Endothelial cell of umbilical vein (primary cell): ENCODE measurements around the gene ERFL.

ENCODE experiments used
- FOS ChIP-seq: IDR thresholded peaks from 2 replicates; pipeline ENCODE4 v1.6.1; 2011; ENCODE audit warnings: mild to moderate bottlenecking, low read length, moderate library complexity, borderline replicate concordance; ENCODE audit not compliant: insufficient read depth
- POLR2A ChIP-seq: IDR thresholded peaks from 2 replicates; pipeline ENCODE4 v1.6.1; 2012; ENCODE audit warnings: low read depth, mild to moderate bottlenecking, control low read depth, low read length
- TF ChIP-seq, protein P1 (sequence below), 2 donors: IDR thresholded peaks; 1 replicate in 1 of 2; 2 replicates in 1 of 2; pipeline ENCODE4 v1.5.1; 2011; ENCODE audit warnings: low read length in 2 of 2, mild to moderate bottlenecking in 2 of 2, moderate library complexity in 2 of 2, control low read depth in 1 of 2, inconsistent platforms in 1 of 2, low read depth in 1 of 2; ENCODE audit not compliant: insufficient read depth in 1 of 2; ENCODE audit errors: extremely low read depth in 1 of 2

DNA sequence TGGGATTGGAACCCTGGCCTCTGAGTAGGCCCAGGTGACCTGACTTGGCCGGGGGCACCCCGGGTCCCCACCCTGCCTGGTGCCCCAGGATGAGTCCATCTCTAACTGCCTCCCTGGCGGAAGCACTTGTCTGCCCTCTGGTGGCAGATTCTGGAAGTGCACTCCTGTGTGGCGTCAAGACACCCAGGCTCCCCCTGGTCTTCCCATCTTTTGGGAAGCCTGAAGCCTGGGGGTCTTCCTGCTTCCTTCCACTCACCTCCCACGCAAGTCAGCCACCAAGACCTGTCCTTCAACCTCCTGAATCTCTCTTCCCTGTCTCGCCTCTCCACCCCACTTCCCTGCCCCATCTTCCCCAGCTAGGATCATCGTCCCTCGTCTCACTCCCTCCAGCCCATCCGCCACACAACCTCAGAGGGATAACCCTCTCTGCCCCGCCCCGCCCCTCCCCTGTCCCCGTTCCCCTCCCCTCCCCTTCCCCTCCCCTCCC lies 23.5 kb upstream of the ERFL start:
- TF ChIP-seq FOS, result no peak
- TF ChIP-seq, protein P1, sequence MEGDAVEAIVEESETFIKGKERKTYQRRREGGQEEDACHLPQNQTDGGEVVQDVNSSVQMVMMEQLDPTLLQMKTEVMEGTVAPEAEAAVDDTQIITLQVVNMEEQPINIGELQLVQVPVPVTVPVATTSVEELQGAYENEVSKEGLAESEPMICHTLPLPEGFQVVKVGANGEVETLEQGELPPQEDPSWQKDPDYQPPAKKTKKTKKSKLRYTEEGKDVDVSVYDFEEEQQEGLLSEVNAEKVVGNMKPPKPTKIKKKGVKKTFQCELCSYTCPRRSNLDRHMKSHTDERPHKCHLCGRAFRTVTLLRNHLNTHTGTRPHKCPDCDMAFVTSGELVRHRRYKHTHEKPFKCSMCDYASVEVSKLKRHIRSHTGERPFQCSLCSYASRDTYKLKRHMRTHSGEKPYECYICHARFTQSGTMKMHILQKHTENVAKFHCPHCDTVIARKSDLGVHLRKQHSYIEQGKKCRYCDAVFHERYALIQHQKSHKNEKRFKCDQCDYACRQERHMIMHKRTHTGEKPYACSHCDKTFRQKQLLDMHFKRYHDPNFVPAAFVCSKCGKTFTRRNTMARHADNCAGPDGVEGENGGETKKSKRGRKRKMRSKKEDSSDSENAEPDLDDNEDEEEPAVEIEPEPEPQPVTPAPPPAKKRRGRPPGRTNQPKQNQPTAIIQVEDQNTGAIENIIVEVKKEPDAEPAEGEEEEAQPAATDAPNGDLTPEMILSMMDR (IDR thresholded peaks at IDR 0.05; ENCODE audit: extremely low read depth in 1 of 2, insufficient read depth in 1 of 2, low read depth in 1 of 2, low read length in 2 of 2), result peak; percentile 92 to 99
- no peak for TF ChIP-seq POLR2A
